D721Med (cell line): Measurements from ENCODE around the gene PPM1M.

Experiments used
- DNase-seq: peaks from one replicate; pipeline ENCODE4 v3.0.0; 2011; ENCODE audit warnings: low spot score; ENCODE audit not compliant: insufficient read length
- FAIRE-seq: peaks from 2 replicates; lab custom pipeline; 2011; peaks lifted over from hg19 to GRCh38; lab: Jason Lieb, UNC
- TF ChIP-seq, protein P1 (sequence below): IDR thresholded peaks from 2 replicates; pipeline ENCODE4 v1.5.1; 2012; ENCODE audit warnings: mild to moderate bottlenecking, control low read depth; ENCODE audit not compliant: insufficient read depth; ENCODE audit errors: missing control alignments

Gene PPM1M

DNA sequence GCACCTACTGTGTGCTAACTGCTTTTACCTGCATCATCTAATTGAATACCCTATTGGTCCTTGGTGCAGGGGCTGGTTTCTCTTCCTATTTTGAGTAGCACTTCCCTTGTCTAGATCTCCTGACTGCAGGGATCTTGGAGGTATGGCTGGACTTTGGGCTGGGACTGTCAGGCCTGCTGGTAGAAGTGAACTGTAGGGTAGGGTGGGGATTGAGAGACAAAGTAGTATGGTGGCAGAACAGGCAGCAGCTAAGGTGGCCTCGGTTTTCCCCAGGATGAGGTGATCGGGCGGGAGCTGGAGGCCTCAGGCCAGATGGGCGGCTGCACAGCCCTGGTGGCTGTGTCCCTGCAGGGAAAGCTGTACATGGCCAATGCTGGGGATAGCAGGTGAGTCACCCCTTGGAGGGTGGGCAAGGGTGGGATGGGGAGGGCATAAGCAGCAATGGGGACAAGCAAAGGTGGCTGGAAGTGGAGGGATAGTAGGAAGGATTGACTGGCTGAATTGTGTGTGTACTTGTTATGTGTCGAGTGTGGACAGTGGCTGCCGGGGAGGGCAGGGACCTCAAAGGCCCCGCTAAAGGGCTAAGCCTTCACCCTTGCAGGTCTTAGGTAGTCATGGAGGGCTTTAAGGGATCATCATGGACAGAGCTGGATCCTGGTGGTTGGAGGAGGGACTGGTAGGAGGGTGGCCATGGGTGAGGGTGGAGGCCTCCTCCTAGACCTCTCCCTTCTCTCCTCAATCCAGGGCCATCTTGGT is 2.0 kb downstream of the PPM1M start:
- TF ChIP-seq, protein P1, sequence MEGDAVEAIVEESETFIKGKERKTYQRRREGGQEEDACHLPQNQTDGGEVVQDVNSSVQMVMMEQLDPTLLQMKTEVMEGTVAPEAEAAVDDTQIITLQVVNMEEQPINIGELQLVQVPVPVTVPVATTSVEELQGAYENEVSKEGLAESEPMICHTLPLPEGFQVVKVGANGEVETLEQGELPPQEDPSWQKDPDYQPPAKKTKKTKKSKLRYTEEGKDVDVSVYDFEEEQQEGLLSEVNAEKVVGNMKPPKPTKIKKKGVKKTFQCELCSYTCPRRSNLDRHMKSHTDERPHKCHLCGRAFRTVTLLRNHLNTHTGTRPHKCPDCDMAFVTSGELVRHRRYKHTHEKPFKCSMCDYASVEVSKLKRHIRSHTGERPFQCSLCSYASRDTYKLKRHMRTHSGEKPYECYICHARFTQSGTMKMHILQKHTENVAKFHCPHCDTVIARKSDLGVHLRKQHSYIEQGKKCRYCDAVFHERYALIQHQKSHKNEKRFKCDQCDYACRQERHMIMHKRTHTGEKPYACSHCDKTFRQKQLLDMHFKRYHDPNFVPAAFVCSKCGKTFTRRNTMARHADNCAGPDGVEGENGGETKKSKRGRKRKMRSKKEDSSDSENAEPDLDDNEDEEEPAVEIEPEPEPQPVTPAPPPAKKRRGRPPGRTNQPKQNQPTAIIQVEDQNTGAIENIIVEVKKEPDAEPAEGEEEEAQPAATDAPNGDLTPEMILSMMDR = no peak
- DNase-seq (no peak), FAIRE-seq (no peak)

DNA sequence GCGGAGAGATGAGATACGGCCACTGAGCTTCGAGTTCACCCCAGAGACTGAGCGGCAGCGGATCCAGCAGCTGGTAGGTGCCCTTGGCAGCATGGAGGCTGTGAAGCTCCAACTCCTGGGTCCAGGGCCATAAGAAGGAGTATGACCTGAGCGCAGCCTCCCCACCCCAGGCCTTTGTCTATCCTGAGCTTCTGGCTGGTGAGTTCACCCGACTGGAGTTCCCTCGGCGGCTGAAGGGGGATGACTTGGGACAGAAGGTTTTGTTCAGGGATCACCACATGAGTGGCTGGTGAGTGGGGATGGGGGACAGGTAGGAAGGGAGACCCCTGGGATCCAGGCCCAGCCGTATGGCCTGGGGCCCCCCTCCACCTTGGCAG is 2.6 kb downstream of the PPM1M start:
- TF ChIP-seq, protein P1 = no peak
- DNase-seq = no peak
- FAIRE-seq = no peak

DNA sequence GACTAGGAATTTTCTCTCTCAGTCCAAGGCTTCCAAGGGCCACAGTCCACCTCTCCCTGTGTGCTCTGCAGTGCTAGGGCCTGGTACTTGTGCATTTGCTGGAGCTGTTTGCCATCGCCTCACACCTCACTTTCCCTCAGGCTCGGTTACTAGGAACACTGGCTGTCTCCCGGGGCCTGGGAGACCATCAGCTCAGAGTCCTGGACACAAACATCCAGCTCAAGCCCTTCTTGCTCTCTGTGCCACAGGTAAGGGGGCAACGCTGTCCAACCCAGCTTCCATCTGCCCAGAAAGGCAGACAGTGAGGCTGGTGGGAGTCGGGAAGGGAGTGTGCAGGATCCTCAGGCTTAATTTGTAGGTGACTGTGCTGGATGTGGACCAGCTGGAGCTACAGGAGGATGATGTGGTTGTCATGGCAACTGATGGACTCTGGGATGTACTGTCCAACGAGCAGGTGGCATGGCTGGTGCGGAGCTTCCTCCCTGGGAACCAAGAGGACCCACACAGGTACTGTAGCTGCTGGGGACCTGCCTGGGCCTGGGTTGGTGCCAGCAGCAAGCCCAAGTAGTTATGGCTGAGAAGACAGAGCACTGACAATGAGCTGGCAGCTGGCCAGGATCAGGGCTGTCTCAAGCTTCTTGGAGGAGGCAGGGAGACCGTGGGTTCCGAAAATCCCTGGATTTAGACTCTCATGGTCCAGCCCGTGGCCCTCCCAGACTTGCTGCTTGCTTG is 3.4 kb downstream of the PPM1M start:
- FAIRE-seq (no peak), DNase-seq (no peak)
- TF ChIP-seq, protein P1 = no peak

DNA sequence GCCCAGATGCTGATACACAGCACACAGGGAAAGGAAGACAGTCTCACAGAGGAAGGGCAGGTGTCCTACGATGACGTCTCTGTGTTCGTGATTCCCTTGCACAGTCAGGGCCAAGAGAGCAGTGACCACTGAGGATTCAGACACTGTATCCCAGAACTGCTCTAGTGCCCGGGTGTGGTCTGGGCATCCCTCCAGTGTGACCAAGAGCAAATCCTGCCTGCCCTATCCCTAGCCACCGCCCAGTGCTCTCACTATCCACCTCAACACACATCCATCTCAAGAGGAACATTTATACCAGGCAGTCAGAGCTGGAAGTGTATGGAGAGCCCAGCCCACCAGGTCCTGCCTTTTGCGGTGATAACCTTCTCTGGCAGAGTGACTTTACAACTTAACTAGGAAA is 4.1 kb downstream of the PPM1M start:
- FAIRE-seq (no peak), DNase-seq (no peak)
- TF ChIP-seq, protein P1 = no peak

DNA sequence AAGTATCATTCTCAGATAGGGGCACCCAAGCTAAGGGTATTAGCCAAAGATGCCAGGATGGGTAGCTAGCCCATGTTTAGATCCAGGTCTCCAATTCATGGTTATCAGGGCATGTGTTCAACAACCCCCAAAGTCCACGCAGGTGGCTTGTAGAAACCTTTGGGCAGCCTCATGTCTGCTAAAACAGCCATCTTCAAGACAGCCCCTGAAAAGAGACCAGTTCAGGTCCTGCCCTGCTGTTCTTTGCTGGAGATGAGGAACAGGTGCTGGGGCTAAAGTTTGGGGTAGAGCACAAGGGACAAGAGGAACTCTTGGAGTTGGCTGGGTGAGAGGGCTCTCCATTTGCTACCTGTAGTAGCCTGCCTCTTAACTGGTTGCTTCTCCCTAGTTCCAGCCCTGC is 4.6 kb downstream of the PPM1M start:
- no peak for DNase-seq
- FAIRE-seq = no peak
- TF ChIP-seq, protein P1 = no peak

DNA sequence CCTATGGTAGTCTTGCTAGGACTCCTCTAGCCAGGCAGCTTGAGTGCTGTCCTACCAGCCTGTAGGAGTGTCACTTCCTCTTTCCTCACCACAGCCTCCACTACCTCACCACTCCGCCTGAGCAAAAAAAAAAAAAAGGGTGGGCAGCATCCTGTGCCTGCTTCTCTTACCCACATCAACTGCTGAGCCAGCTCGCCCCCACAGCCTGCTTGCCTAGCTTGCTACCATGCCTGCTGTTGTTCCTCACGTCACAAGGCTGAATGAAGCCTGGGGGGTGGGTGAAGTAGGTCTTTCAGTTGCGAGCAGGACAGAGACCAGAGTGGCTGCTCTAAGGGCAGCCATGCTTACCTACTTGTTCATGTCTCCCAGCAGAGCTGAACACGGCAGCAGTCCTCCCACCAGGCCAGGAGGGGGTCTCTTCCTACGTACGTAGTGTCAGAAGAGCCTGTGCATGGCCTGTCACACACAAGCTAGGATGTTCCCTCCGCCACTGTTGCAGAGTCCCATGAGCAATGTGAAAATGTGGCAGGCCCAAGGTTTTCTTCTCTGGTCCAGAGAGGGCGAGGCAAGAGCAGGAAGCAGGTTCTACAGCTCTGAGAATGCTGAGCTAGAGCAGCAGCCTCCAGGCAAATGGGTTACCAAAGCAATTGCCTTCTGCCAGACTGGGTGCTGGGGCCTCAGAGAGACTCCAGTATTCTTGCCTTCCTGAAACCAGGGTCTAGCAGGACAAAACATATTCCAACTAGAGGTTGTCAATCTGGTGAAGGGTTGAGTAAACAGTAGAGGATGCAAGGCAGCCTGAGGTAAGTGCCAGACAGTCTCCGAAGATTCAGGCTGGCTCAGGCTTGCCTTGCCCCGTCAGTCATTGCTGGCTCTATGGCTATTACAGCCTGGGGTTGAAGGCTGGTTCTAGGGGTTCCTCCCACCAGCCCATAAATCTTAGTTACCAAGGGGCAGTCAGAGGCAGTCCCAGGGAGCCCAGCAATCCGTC is 8.1 kb downstream of the PPM1M start:
- DNase-seq (no peak), FAIRE-seq (no peak)
- TF ChIP-seq, protein P1 = no peak
